K562 (cell line): ENCODE data around the gene BRWD1. TPM values are rescaled to one million over a fixed set of nuclear protein-coding genes. Genes with fewer than 3 reads are reported as not detected.

Experiments used
- BCL6 ChIP-seq: fragments of 250-450 bp; sonication (Bioruptor Pico); IDR thresholded peaks from 2 replicates; pipeline ENCODE4 v1.4.0; 2020
- CREBBP ChIP-seq: IDR thresholded peaks from one replicate; pipeline ENCODE4 v1.6.1; 2012; ENCODE audit warnings: low read depth, mild to moderate bottlenecking, control low read depth, inconsistent platforms, low read length
- EP400 ChIP-seq: fragments of 450-650 bp; IDR thresholded peaks from 2 replicates; pipeline ENCODE4 v1.6.1; 2017; ENCODE audit warnings: antibody characterized with exemption, mild to moderate bottlenecking, moderate library complexity
- ETV6 ChIP-seq, 3 experiments: fragments of 150-350 bp in 1 of 3; sonication (generic) in 1 of 3; formaldehyde crosslinking in 1 of 3; IDR thresholded peaks; 2 replicates each; pipeline versions ENCODE4 v1.6.1 to v1.8.0; 2014 to 2022; ENCODE audit warnings: borderline replicate concordance in 2 of 3, low read depth in 2 of 3, antibody characterized with exemption in 1 of 3, low read length in 1 of 3, mild to moderate bottlenecking in 1 of 3, missing genetic modification reagents in 1 of 3
- FOSL1 ChIP-seq: fragments of 200-800 bp; sonication (Bioruptor generic); conservative IDR thresholded peaks from 2 replicates; pipeline ENCODE4 v1.6.1; 2016; ENCODE audit warnings: missing genetic modification characterization, missing compliant biosample characterization
- GATAD2B ChIP-seq: fragments of 450-650 bp; IDR thresholded peaks from 2 replicates; pipeline ENCODE4 v1.6.1; 2017; ENCODE audit warnings: mild to moderate bottlenecking, borderline replicate concordance
- MEF2D ChIP-seq: conservative IDR thresholded peaks from 2 replicates; pipeline ENCODE4 v1.6.1; 2016; ENCODE audit warnings: low read depth, missing genetic modification characterization, missing compliant biosample characterization
- MEIS2 ChIP-seq: fragments of 450-650 bp; IDR thresholded peaks from 2 replicates; pipeline ENCODE4 v1.6.1; 2014; ENCODE audit warnings: mild to moderate bottlenecking; ENCODE audit not compliant: partially characterized antibody
- NCOR1 ChIP-seq: fragments of 450-650 bp; IDR thresholded peaks from 2 replicates; pipeline ENCODE4 v1.6.1; 2016; ENCODE audit warnings: mild to moderate bottlenecking, moderate library complexity
- NR2F6 ChIP-seq: fragments of 450-650 bp; formaldehyde crosslinking; IDR thresholded peaks from 2 replicates; pipeline ENCODE4 v1.4.0; 2020; ENCODE audit warnings: mild to moderate bottlenecking
- OTX1 ChIP-seq: fragments of 450-650 bp; formaldehyde crosslinking; IDR thresholded peaks from 2 replicates; pipeline ENCODE4 v1.4.0; 2022; ENCODE audit warnings: mild to moderate bottlenecking
- PHF8 ChIP-seq: fragments of 200-600 bp; sonication (generic); IDR thresholded peaks from 2 replicates; pipeline ENCODE4 v1.6.1; 2012; ENCODE audit warnings: mixed run types, mild to moderate bottlenecking, inconsistent platforms, low read length, moderate library complexity, borderline replicate concordance
- PHTF2 ChIP-seq: fragments of 250-450 bp; sonication (Bioruptor Pico); IDR thresholded peaks from 2 replicates; pipeline ENCODE4 v1.5.0; 2021; ENCODE audit warnings: mild to moderate bottlenecking
- POLR2AphosphoS2 ChIP-seq: IDR thresholded peaks from 2 replicates; pipeline ENCODE4 v1.6.1; 2012; ENCODE audit warnings: low read length, improper control_type of control experiment
- RFX7 ChIP-seq: fragments of 250-450 bp; sonication (Bioruptor Pico); IDR thresholded peaks from 2 replicates; pipeline ENCODE4 v1.5.1; 2021; ENCODE audit warnings: mild to moderate bottlenecking
- ZFPM2 ChIP-seq: fragments of 250-450 bp; sonication (Bioruptor Pico); IDR thresholded peaks from 2 replicates; pipeline ENCODE4 v1.5.1; 2022; ENCODE audit warnings: mild to moderate bottlenecking
- ZFX ChIP-seq: sonication (generic); formaldehyde crosslinking; IDR thresholded peaks from 2 replicates; pipeline ENCODE4 v1.8.0; 2022; ENCODE audit warnings: mild to moderate bottlenecking, missing genetic modification reagents, moderate library complexity
- ZNF134 ChIP-seq: fragments of 250-450 bp; sonication (Bioruptor Pico); conservative IDR thresholded peaks from 2 replicates; pipeline ENCODE4 v1.4.0; 2020
- ZNF668 ChIP-seq: fragments of 250-450 bp; sonication (Bioruptor Pico); IDR thresholded peaks from 2 replicates; pipeline ENCODE4 v1.8.0; 2022; ENCODE audit warnings: mild to moderate bottlenecking, inconsistent platforms
- polyA plus RNA-seq, 8 experiments: library from polyadenylated mRNA; depleted of rRNA in 4 of 8; stranded (reverse) in 5 of 8; unstranded in 3 of 8; fragments of >200 nt; fragmentation: Nextera tagmentation in 2 of 8; fragmentation: Illumina TruSeq in 1 of 8; extraction: Ambion mirVana in 2 of 8; extraction: Trizol in 1 of 8; gene quantifications; 2 replicates each; pipeline versions ENCODE4 v1.2.1 to v1.2.3, GENCODE V29; 2011 to 2014; ENCODE audit warnings: inconsistent platforms in 1 of 8, missing spikeins in 1 of 8
- total RNA-seq, 7 experiments: library from RNA; depleted of rRNA in 6 of 7; stranded (reverse); fragments of >200 nt in 6 of 7; fragmentation: Illumina TruSeq in 2 of 7; extraction: Trizol in 2 of 7; gene quantifications; 2 replicates each; pipeline versions ENCODE4 v1.2.1 to v1.2.3, GENCODE V29; 2011 to 2021; ENCODE audit warnings: low replicate concordance in 1 of 7
- TF ChIP-seq, protein P1 (sequence below): fragments of 250-450 bp; sonication (Bioruptor Pico); IDR thresholded peaks from 2 replicates; pipeline ENCODE4 v1.8.0; 2022; ENCODE audit warnings: moderate library complexity, mild to moderate bottlenecking, inconsistent platforms
- TF ChIP-seq, protein P2 (sequence below): fragments of 200-800 bp; sonication (Bioruptor generic); IDR thresholded peaks from 2 replicates; pipeline ENCODE4 v1.6.1; 2016; ENCODE audit warnings: missing genetic modification characterization, missing compliant biosample characterization
- TF ChIP-seq, protein P3 (sequence below): fragments of 250-450 bp; sonication (Bioruptor Pico); IDR thresholded peaks from 2 replicates; pipeline ENCODE4 v1.4.0; 2020

Gene BRWD1
- total and polyA plus RNA-seq, 9 of the 15 experiments (the other 6 are each of a cell fraction or from before 2014, with no cell fraction given): 10.1 to 60.2 (median 34.1) TPM

DNA sequence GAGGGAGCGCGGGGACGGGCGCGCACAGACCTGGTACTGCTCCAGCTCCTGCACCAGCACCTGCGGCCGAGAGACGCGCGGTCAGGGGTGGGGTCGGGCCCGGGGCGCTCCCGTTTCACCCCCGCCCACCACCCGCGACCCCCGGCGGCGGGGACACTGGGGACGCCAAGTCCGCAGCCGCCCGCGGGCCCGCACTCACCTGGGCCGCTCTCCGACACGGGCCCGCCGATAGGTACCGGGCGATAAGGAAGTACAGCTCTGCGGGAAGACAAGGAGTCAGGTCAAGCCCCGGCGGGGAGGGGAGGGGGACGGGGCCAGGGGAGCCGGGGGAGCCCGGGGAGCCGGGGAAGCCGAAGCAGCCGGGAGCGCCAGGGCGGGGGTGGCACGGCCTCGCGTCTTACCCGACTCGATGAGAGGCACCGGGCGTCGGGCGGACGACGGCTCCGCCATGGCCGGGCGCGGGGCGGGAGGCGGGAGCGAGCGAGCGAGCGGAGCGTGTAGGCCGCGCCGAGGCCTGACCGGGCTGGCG, 326 bp downstream of the BRWD1 start (continued):
- no peak for TF ChIP-seq FOSL1 (tag)
- no peak for TF ChIP-seq ZNF134
- TF ChIP-seq POLR2AphosphoS2: no peak
- no peak for TF ChIP-seq RFX7 (CRISPR knock-in tag)
- peak; percentile 95; the same call in 1 of the 2 replicates for TF ChIP-seq ZFX
- TF ChIP-seq, protein P1, sequence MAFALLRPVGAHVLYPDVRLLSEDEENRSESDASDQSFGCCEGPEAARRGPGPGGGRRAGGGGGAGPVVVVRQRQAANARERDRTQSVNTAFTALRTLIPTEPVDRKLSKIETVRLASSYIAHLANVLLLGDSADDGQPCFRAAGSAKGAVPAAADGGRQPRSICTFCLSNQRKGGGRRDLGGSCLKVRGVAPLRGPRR (CRISPR knock-in tag): no peak
- no peak for TF ChIP-seq NR2F6 (CRISPR knock-in tag)
- TF ChIP-seq, protein P2, sequence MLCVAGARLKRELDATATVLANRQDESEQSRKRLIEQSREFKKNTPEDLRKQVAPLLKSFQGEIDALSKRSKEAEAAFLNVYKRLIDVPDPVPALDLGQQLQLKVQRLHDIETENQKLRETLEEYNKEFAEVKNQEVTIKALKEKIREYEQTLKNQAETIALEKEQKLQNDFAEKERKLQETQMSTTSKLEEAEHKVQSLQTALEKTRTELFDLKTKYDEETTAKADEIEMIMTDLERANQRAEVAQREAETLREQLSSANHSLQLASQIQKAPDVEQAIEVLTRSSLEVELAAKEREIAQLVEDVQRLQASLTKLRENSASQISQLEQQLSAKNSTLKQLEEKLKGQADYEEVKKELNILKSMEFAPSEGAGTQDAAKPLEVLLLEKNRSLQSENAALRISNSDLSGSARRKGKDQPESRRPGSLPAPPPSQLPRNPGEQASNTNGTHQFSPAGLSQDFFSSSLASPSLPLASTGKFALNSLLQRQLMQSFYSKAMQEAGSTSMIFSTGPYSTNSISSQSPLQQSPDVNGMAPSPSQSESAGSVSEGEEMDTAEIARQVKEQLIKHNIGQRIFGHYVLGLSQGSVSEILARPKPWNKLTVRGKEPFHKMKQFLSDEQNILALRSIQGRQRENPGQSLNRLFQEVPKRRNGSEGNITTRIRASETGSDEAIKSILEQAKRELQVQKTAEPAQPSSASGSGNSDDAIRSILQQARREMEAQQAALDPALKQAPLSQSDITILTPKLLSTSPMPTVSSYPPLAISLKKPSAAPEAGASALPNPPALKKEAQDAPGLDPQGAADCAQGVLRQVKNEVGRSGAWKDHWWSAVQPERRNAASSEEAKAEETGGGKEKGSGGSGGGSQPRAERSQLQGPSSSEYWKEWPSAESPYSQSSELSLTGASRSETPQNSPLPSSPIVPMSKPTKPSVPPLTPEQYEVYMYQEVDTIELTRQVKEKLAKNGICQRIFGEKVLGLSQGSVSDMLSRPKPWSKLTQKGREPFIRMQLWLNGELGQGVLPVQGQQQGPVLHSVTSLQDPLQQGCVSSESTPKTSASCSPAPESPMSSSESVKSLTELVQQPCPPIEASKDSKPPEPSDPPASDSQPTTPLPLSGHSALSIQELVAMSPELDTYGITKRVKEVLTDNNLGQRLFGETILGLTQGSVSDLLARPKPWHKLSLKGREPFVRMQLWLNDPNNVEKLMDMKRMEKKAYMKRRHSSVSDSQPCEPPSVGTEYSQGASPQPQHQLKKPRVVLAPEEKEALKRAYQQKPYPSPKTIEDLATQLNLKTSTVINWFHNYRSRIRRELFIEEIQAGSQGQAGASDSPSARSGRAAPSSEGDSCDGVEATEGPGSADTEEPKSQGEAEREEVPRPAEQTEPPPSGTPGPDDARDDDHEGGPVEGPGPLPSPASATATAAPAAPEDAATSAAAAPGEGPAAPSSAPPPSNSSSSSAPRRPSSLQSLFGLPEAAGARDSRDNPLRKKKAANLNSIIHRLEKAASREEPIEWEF (CRISPR knock-in tag): no peak
- no peak for TF ChIP-seq NCOR1
- no peak for TF ChIP-seq ZNF668 (CRISPR knock-in tag)
- TF ChIP-seq GATAD2B: 0 out of 2 replicates have a peak, but pooled peaks have one; percentile 61
- TF ChIP-seq, protein P3, sequence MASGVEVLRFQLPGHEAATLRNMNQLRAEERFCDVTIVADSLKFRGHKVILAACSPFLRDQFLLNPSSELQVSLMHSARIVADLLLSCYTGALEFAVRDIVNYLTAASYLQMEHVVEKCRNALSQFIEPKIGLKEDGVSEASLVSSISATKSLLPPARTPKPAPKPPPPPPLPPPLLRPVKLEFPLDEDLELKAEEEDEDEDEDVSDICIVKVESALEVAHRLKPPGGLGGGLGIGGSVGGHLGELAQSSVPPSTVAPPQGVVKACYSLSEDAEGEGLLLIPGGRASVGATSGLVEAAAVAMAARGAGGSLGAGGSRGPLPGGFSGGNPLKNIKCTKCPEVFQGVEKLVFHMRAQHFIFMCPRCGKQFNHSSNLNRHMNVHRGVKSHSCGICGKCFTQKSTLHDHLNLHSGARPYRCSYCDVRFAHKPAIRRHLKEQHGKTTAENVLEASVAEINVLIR (CRISPR knock-in tag): no peak
- no peak for TF ChIP-seq PHTF2 (CRISPR knock-in tag)
- TF ChIP-seq ZFPM2 (CRISPR knock-in tag): no peak
- no peak for TF ChIP-seq ETV6 (IDR thresholded peaks at IDR 0.05; ENCODE audit: borderline replicate concordance in 1 of 2, low read depth in 2 of 2, low read length in 1 of 2)
- TF ChIP-seq ETV6 (CRISPR knock-in tag; IDR thresholded peaks at IDR 0.05; ENCODE audit: borderline replicate concordance): peak; percentile 72; the same call in 1 of the 2 replicates
- TF ChIP-seq MEF2D (tag): no peak
- no peak for TF ChIP-seq MEIS2
- TF ChIP-seq CREBBP: no peak
- no peak for TF ChIP-seq BCL6 (CRISPR knock-in tag)
- TF ChIP-seq EP400: no peak
- TF ChIP-seq OTX1: no peak
- TF ChIP-seq PHF8: peak; percentile 56; the same call in 1 of the 2 replicates
